Measurements from ENCODE around the gene DRICH1.
"Not testable (repeated sequence)": the region's sequence is repeated elsewhere in the genome, so short reads cannot be mapped to it uniquely, and the experiment has no call there.

DRICH1 gene, protein sequence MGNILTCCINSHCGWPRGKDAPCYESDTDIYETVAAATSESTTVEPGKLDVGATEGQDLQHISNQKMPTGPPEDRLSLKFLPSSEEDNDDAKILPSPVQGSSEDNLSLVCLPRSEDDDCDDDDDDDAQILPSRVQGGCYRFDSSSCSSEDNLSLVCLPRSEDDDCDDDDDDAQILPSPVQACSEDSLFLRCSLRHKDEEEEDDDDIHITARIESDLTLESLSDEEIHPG

DNA sequence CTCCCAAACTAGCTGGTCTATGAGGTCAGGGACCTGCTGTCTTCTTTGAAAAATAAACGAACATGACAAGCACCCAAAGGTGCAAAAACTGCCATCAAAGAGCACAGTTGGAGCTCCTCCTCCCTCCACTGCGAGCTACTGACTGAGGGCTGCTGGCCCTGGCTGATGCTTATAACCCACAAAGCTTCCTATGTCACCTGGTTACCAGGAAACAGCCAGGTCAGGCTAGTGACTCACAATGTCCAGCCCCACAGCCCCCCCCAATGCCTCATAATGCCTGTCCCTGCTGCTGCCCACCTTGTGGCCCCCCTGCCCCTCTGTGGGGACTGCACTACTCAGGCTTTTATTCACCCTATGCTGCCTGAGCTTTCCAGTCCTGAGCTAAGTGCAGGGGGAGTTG, at the start of gene DRICH1:
Gene DRICH1 (minus strand): TSS at position 144 of the 400 bp plus-strand sequence. CDS start 298 bp downstream, outside the sequence.
- no peak for DNase-seq

DNA sequence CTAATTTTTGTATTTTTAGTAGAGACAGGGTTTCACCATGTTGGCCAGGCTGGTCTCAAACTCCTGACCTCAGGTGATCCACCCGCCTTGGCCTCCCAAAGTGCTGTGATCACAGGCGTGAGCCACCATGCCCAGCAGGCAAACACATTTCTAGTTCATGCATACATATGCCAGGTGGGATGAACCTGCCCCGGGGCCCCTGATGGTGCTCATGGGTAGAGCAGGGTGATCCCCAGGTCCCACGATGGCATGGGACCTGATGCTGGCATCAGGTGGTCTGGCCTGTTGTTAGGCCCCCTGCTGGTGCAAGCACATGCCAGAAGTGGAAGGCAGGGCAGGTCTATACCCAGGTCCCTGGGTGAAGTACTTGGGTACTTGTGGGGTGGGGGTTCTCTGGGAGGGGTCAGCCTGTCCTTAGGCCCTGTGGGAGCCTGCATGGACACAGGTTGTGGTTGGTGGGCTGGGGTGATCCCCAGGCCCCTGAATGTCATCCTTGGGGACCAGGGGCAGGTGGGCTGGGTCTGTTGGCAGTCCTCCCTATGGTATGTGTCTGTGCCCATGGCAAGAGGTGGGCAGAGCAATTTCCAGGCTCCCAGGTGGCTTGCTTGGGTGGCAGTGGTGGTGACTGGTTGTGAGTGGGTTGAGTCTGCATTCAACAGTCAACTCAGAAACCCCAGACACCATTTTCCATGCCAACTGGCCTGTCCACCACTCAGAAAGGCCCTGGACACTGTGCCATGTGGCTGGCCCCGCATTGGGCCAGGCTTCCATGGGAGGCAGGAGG, 49.1 kb upstream of the DRICH1 start:
- DNase-seq: no peak

DNA sequence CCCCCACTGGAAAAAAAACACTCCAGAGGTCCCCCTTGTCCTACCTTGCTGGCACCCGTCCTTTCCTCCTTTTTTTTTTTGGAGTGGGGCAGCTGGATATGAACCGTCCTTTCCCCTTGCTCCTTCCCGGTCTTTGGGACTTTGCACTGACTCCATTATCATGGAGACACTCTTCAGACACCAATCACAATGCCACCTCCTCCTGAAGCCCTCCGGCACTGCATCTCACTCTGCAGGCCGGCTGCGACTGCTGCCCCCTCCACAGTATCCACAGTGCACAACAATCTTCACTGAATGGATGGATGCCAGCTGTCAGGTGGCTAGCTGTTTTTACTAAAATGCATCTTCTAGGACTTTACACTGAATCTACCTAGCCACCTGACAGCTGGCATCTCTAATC, 46.0 kb upstream of the DRICH1 start:
- no peak for DNase-seq

DNA sequence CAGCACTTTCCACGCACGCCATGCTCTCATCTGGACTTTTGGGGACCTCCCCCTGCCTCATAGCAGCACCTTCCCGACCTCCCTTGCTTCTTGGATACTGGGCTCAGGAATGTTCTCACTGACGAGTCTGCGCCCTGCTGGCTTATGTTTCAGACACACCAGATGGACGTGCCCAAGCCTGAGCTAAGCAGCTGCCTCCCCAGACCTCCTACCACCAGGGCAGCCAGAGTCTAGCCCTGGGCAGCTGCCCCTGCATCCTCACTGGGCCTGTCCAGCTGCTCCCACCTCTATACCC, 45.5 kb upstream of the DRICH1 start:
- DNase-seq: no peak

DNA sequence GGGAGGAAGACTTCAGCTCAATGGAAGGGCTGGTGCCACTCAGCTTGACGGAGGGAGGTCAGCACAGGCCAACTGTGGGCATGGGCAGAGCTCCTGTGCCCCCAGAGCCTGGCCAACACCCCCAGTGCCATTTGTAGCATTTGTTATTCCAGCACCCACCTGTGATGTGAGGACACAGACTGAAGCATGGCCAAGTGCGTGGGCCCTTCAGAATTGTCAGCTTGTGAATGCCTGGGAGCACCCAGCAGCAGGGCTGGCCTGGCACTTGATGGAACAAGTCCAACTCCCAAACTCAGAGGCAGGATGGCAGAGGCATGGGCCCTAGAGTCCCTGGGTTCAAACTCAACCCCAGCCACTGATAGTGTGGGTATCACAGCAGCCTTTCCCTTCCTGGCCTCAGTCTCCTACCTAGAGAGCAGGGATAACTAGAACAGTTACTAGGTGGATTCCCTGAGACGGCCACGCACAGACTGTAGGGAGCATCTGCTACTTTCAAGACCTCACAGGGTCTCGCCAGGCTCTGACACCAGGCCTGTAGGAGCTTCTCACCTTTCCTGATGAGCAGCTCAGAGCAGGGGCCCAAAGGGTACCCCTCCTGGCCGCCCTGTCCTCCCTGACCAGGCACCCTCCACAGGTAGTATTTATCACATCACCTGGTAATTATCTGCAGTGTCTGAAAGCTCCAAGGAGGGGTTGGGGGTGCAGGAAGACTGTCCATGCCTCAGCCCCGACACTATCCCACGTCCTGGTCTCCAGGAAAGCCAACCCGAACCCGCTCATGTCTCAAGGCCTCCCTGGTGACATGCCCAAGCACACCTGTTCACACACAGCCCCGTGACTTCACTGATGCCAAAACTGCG, 45.0 kb upstream of the DRICH1 start:
- not testable (repeated sequence) for DNase-seq

DNA sequence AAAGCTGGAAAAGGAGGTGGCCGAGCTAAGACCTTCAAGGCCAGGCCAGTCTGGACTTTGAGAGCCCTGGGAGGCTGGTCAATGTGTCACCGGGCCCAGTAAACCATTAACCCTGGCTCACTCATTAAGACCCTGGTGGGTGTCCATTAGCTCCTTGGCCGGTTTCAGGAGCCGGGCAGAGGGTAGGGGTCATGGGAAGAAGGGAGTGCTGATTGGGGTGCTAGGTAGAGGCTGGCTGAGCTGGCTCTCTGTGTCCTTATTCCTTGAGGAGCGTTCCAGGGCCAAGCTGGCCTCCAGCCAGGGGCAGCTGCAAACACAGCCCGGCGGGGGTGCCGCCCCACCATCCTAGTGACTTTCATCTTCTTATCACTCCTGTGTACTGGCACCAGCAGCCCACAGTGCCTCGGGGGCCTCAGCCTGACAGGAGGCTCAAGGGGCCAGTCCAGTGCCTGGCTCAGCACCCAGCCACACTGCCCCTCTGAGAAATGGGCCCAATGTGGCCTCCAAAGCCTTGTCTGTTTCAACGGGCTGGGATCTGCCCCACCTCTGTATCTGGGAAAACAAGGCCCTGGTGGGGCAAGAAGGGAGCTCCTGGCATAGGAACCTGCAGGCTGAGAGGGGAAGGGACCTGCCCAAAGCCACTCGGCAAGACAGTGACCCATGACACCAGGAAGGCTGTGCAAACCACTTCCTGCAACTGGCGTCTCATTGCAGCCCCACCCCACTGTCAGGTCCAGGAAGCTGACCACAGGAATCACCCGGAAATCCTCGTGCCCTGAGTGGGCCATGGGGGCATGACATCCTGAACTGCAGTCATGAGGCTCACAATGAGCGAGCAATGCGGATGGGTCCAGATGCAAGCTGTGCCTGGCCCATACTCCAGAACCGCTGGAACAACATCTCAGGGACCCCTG, 43.6 kb upstream of the DRICH1 start:
- DNase-seq: no peak

DNA sequence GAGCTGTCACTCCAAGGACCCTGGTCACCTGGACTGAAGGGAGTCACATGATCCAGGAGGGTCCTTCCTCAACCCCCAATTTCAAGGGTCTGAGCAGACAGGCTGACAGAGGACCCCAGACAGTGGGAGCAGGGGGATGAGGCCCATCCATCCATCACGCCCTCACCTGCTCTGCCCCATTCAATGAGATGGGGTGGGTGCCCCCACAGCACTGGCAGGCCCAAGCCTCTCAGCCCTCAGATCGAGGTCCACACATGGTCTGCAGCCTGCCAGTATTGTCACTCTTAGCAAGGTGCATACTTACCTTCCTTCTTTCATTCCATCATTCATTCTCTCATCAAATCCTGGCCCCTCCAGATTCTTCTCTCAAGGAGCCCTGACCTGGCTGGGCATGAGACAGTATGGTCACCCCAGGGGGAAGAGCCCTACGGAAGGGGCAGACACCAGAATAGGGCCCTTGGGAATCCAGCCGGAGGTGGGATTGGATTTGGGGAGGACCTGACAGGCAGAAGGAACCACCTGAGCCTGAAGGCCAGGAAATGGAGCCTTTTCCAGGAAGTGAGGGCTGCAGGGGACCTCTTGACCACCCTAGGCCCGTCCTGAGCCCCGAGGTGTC, 42.9 kb upstream of the DRICH1 start:
- not testable (repeated sequence) for DNase-seq

DNA sequence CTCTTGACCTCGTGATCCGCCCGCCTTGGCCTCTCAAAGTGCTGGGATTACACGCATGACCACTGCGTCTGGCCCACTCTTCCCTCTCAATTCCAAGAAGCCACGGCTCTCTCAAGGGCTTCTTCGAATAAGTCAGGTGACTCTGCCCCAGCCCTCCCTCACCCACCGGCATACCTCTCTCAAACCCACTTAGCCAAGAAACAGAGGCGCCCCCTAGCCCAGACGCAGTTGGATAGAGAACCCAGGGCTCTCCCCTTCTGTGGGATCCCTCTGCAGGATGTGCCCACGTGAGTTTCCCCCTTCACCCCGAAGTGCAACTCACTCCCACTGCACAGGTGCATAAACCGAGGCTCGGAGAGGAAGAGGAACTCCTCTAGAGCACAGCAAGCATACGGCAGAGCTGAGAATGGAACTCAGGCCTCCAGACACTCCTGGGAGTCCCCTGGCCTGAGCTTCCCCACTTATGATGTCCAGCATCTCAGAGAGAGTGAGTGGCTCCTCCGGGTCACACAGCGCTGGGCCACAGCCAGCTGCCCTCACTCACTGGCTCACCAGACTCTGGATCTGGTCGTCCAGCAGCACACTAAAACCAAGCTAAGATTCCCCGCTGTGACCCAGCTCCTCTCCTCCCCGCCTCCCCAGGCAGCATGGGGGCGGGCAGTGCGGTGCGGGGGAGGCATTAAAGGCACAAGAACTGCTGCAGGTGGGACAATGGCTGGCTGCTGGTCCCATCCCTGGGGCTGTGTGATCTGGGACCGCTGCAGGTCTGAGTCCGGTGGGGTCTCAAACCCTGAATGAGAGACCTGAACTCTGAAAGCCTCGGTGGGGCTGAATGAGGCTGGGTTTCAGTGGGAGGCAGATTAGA, 41.9 kb upstream of the DRICH1 start:
- no peak for DNase-seq

DNA sequence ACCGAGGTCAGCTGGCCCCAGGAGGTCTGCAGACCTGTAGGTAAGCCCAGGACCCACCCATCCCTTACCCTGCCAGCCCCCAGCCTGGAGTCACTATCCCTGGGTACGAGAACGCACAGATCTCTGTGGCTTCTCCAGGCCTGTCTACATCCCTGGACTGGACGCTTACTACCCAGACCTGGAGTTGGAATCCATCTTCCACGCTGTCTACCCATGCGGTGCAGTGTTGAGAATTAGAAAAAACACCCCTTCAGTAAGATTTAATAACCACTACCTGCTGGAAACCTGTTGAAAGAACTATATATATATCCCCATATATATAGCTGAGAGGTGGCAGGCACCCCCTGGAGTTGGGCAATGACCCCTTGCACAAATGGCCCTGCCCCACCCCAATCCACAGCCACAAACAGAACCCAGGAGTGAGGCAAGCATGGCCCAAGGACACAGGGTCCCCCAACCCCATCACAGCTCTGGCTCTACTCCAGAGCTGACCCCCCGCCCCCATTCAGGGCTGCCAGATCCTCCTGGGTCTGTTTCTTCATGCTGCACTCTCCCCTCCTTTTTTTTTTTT, 41.0 kb upstream of the DRICH1 start:
- DNase-seq: no peak

DNA sequence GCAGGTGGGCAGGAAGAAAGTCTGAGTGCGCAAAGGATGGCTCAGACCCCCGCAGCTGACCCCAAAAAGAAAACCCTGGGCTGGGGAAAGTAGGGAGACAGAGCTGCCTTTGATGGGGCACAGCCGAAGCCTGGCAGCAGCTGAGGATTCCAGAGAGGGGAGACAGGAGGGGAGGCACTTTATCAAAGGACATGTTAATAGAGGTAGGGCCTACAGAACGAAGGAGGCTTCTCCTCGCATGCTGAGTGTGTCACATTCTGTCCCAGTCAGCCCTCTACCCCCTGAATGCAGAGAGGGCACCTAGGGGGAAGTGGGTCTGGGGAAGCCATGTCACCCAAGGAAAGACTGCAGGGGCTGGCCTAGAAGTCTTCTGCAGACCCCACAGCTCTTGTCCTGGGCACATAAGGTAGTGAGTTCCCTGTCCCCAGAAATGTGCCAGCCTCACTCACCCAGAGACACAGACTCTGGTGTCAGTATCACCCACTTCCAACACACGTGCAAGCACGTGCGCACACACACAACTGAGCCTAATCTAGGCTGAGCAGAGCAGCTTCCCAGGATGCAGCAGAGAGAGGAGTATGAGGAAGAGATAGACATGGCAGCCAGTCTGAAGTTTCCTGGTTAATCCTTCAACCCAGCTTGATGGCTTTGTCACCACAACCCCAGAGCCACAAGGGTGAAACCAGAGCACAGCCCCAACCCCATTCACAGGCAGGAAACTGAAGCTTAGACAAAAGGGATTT, 40.4 kb upstream of the DRICH1 start:
- DNase-seq: not testable (repeated sequence)

DNA sequence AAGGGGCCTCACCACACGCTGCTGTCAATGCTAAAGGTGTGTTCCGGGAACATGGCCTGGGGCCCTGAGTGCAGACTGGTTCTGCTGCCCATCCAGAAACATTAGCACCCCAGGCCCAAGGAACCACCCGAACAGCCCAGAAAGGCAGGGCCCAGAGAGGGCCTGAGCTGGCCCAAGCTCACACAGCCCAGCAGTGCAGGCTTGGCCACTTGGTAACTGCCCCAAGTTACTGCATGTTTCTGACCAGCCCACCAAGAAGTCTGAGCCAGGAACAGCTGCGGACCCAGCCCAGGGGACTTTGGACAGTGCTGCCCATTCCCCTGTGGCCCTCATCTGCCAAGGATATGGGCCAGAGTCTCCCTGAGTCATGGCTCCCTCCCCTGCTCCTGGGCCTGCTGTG, 39.3 kb upstream of the DRICH1 start:
- not testable (repeated sequence) for DNase-seq

DNA sequence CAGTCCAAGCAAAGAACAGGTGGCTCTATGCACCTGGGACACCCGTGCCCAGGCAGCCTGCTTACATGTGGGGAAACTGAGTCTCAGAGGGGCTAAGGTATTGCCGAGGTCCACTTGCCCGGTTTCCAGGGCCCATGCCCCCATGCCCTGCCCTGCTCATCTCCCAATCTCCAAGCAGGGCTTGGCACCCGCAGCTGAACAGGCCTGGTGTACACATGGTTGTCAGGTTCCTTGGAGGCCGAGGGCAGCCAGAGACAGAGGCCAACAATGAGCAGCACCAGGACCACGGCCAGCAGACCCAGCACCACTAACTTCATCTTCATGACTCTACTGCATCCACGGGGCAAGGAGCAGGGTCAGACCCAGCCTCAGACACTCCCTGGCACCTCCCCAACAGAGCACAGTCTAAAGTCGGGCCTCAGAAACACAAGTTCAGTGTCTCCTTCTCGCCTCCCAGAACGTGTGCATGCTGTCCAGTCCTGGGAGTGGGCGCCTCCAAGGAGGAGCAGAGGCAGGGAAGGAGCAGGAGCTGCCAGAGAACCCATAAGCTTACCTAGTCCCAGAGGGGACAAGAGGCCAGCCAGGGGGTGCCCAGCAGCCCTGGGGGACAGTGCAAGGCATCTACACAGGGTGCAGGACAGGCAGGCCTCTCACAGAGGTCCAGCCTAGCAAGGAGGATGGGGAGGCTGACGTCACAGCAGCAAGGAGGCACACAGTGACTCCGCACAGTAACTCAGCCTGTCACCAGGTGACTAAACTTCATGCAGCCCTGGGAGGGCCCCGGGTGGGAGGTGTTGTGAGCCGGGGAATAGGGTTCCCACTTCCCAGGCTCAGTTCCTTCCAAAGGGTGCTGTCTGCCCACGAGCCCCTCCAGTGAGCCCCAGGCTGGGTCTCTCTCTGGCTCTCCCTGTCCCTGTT, 38.5 kb upstream of the DRICH1 start:
- DNase-seq: no peak

DNA sequence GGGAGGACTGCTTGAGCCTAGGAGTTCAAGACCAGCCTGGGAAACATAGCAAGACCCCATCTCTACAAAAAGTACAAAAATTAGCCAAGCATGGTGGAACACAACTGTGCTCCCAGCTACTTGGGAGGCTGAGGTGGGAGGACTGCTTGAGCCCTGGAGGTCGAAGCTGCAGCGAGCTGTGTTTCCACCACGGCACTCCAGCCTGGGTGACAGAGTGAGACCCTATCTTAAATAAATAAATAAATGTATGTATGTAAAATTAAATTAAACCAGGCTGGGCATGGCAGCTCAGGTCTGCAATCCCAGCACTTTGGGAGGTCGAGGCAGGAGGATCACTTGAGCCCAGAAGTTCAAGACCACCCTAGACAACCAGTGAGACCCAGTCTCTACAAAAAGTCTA, 28.3 kb upstream of the DRICH1 start:
- DNase-seq: not testable (repeated sequence)

DNA sequence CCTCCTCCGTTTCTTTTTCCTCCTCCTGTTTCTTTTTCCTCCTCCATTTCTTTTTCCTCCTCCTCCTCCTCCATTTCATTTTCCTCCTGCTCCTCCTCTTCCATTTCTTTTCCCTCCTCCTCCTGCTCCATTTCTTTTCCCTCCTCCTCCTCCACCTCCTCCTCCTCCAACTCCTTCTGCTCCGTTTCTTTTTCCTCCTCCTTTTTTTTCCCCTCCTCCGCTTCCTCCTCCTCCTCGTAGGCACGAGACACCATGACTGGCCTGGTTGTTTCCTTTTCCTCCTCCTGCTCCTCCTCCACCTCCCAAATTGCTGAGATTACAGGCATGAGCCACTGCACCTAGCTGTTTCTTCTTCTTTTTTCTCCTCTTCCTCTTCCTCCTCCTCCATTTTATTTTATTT, 25.6 kb upstream of the DRICH1 start:
- DNase-seq: no peak

DNA sequence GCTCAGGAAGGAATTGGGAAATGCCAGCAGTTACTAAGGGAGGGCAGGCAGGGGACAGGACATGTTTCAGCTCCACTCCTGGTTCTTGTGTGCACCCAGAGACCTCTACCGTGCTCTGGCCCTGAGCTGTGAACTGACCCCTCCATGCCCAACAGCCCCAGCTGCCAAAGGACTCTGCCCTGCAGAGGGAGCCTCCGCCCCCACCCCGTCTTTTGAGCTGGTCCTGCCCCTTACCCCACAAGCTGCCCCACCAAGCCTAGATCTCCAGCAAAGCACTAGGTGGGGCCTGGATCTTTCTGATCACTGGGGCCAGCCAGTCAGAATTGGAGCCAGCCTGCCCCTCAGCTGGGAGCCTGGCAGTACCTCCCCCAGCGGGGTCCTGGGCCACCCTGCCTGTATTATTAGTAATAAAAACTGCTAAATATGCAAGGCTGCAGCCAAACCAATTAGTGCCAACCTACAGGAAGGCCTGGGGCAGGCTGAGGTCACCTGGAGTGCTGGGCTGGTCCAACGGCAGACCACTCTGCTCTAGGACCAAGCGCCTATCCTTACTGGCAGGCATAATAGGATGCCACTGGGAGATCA, 23.9 kb upstream of the DRICH1 start:
- no peak for DNase-seq

DNA sequence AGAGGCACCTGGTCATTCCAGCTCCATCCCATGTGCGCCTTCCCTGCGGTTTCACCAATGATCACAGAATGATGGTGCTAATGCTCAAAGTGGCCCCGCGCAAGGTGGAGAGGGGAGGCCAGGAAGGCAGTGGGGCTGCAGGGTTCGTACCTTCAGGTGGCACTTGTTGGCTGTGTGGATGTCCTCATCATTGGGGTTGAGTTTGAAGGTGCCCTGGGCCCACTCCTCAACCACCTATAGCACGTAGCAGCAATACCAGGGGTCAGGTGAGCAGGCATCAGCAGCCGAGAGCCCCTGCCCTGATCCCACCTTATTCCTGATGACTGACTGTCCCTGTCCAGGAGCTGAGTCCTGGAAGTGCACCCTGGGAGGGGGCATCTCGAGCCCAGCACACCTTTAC, 20.6 kb upstream of the DRICH1 start:
- no peak for DNase-seq

DNA sequence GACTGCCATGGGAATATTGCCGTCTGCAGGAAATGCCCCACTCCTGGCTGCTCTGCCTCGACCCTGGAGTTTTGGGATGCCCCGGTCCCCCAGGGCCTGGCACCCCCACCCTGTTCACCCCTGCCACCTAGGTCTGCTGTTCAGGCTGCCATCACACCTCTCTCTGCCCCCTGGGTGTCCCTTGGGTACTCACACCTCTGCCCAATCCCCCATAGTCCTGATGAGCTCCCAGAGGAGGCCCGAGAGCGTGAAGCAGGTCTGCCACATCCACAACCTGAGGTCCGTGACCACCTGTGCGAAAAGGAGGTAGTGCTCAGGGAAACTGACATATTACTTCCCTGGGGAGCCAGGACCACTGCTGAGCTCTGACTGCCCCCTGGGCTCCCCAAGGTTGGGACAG, 20.2 kb upstream of the DRICH1 start:
- DNase-seq: no peak

DNA sequence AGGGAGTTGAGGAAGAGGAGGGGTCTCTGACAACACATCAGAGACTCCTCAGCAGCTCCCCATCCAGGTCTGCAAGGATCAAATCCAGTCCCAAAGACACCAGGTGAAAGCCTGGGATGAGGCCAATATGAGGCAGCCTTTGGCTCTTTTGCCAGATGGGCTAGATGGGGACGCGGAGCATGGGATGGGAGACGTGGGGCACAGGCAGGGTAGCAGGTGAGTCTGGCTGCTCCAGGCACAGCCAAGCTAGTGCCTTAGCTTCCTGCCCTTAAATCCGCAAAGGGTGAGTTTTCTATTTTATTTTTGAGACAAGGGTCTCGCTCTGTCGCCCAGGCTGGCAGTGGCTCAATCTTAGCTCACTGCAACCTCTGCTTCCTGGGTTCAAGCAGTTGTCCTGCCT, 19.6 kb upstream of the DRICH1 start:
- no peak for DNase-seq

DNA sequence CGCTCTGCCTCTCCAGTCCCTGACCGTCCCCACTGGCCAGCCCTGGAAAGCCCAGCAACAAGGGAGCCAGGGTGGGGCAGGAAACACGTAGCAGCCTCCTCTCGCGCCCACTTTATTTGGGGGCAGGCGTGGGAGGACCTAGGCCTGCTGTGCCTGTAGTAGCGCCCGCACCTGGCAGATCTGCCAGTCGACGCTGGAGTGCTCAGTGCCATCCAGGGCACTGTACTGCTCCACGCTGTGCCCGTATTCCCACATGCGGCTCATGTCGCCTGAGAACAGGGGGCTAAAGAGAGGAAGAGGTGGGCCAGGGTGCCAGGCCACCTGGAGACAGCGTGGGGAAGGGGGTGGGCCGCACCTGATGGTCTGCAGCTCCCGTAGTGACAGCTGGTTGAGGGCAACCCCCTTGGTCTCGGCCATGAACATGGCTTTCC, 17.0 kb upstream of the DRICH1 start:
- DNase-seq: no peak

Measured in right hindlimb (tissue), 1 donor.